ENCODE data around the gene PAX2. TPM values are rescaled to one million over a fixed set of nuclear protein-coding genes. Genes with fewer than 3 reads are reported as not detected.

The PAX2 gene
- total RNA-seq, 2 experiments from 2014 or later = not detected

DNA sequence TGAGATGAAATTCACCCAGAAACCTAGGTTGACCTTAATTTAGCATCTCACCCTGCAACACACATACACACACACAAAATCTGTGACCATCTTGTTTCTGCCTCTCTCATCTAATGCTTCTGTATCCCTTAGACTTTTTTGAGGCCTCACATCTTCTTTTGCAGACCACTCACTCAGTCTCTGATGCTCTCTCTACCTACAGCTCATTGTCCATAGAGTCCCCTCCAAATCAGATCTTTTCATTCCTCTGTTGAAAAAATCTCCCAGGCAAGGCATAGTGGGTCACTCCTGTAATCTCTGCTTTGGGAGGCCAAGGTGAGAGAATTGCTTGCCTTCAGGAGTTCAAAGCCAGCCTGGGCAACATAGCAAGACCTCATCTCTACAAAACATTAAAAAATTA is 17.6 kb upstream of the PAX2 start:
- intact Hi-C loops (cut with micrococcal nuclease) = loop anchor here (2.0 kb wide), 1 partner anchor 31 kb away; no protein-coding TSS in a partner anchor
- Mint-ChIP-seq H3K4me3 (no peak overlapping the region), H3K9me3 (no peaks in the 10 kb centered on the region)

DNA sequence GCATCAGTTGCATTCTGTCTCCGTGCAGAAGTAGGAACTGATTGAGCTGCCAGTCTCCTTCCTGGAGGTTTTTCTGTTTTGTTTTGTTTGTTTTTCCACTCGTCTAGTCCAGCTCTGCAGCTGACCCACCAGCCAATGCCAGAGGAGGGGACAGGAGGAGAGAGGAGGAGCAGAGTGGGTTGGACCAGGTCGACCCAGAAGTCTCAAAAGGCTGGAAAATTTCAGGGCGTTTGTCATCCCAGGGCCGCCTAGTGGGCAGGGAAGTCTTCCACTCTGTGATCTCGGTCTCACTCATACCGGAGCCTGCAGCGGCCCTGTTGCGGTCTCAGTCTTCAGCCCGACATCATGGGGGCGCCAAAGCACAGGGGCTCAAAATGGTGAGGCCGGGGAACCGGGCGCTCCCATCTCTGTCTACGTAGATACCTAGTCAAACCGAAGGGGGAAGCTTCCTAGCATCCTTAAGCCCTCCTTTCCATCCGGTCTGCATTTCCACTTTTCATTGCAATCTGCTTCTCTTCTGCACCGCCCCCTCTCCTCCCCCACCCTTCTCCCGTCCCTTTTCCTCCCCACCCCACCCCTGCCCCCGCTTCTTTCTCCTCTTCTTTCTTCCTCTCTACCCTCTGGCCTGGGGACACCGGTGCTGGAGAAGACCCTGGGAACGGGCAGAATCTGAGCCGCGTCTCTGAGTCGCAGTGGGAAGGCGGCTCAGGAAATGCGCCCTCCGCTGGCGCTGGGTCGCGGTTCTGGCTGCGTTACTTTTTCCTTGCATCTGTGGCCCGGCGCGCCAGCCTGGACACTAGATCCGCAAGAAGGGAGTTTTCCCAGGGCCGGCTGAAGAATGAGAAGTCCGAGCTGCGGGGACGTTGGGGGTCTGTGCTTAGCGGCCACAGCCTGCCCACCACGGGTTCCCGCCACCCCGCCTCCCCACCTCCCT is 16.2 kb upstream of the PAX2 start:
- intact Hi-C loops (cut with micrococcal nuclease) = loop anchor here (1.0 to 2.0 kb wide), 2 partner anchors 32 to 143 kb away; no protein-coding TSS in a partner anchor
- CTCF ChIA-PET = interaction anchor here (1.0 to 7.0 kb wide), 6 partner anchors 13 to 161 kb away, joined by 3 to 46 read pairs (median 4); no protein-coding TSS in a partner anchor
- Mint-ChIP-seq H3K9me3 (no peaks in the 10 kb centered on the region), H3K27me3 (ENCODE audit: low read depth) (peaks cover 80% of the 10 kb centered on the region), H3K4me3 (peak overlapping the region; percentile 22), H3K27ac (no peak overlapping the region), H3K4me1 (ENCODE audit: low read depth) (peaks cover 21% of the 10 kb centered on the region), H3K36me3 (ENCODE audit: low read depth) (no peaks in the 10 kb centered on the region)
- peak; percentile 65 for DNase-seq

More for the DNA sequence above, 17.6 kb upstream of the PAX2 start:
- H3K27ac Mint-ChIP-seq = no peak overlapping the region
- H3K4me1 Mint-ChIP-seq (ENCODE audit: low read depth) = peaks cover 23% of the 10 kb centered on the region
- no peak for DNase-seq
- H3K36me3 Mint-ChIP-seq (ENCODE audit: low read depth) = no peaks in the 10 kb centered on the region
- CTCF ChIA-PET = interaction anchor here (1.0 to 7.0 kb wide), 3 partner anchors 15 to 160 kb away, joined by 3 to 46 read pairs (median 5); no protein-coding TSS in a partner anchor
- H3K27me3 Mint-ChIP-seq (ENCODE audit: low read depth) = peaks cover 78% of the 10 kb centered on the region

GRCh38 chr10:100729862-100730724 is 15.3 kb upstream of the PAX2 start:
- peaks cover 30% of the 10 kb centered on the region for H3K4me1 Mint-ChIP-seq (ENCODE audit: low read depth)
- CTCF ChIA-PET = interaction anchor here (1.3 to 1.4 kb wide), 3 partner anchors 19 to 122 kb away, joined by 3 to 4 read pairs (median 3); no protein-coding TSS in a partner anchor
- no peak overlapping the region for H3K27ac Mint-ChIP-seq
- H3K9me3 Mint-ChIP-seq = no peaks in the 10 kb centered on the region
- DNase-seq = no peak
- H3K4me3 Mint-ChIP-seq = peak overlapping the region; percentile 25
- intact Hi-C loops (cut with micrococcal nuclease) = loop anchor here (1.0 to 2.0 kb wide), 2 partner anchors 33 to 142 kb away; no protein-coding TSS in a partner anchor
- H3K36me3 Mint-ChIP-seq (ENCODE audit: low read depth) = no peaks in the 10 kb centered on the region
- H3K27me3 Mint-ChIP-seq (ENCODE audit: low read depth) = peaks cover 85% of the 10 kb centered on the region

GRCh38 chr10:100730725-100731406 is 14.5 kb upstream of the PAX2 start:
- DNase-seq = peak; percentile 71
- no peaks in the 10 kb centered on the region for H3K36me3 Mint-ChIP-seq (ENCODE audit: low read depth)
- H3K4me1 Mint-ChIP-seq (ENCODE audit: low read depth) = peaks cover 32% of the 10 kb centered on the region
- CTCF ChIA-PET = interaction anchor here (1.4 kb wide), 1 partner anchor 12 kb away, joined by 3 read pairs; no protein-coding TSS in a partner anchor
- intact Hi-C loops (cut with micrococcal nuclease) = no loop called here
- H3K9me3 Mint-ChIP-seq = no peaks in the 10 kb centered on the region
- peaks cover 83% of the 10 kb centered on the region for H3K27me3 Mint-ChIP-seq (ENCODE audit: low read depth)
- H3K27ac Mint-ChIP-seq = no peak overlapping the region
- H3K4me3 Mint-ChIP-seq = no peak overlapping the region

DNA sequence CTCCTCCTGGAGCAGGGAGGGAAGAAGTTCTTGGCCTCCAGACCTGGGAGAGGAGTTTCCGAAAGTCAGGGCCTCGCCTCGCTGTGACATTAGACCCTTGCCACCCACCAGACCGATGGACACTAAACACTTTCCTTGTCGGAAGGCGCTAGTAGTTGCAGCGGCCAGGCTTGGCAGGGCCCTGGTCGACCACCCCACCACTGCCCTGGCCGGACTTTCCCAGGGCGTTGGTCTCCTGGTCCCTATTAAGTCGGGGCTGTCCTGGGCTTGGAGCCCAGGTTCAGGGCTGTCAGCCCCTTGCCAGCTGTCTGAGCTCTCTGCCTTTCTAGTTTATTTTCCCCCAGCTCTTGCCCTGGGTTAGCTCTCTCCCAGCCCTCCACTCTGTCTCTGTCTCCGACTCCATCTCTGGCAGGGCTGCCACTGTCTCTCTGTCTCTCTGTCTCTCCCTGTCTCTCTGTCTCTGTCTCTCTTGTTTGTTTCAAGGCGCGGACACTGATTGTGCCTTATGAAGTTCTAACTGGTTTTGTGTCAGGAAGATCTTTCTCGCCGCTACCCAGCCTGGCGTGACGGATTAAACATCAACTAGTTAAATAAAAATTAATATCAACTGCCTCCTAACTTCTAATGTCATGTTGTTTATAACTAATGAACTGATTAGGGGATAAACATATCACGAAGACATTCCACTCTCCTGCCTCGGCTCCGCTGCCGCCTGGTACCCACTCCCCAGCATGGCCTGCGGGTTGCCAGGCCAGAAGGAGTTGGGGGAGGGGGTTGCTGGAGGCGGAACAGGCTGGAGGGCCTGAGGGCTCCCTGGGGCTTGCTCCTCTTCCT is 13.8 kb upstream of the PAX2 start:
- peaks cover 82% of the 10 kb centered on the region for H3K27me3 Mint-ChIP-seq (ENCODE audit: low read depth)
- no peak overlapping the region for H3K27ac Mint-ChIP-seq
- H3K36me3 Mint-ChIP-seq (ENCODE audit: low read depth) = no peaks in the 10 kb centered on the region
- intact Hi-C loops (cut with micrococcal nuclease) = no loop called here
- CTCF ChIA-PET = interaction anchor here (1.4 kb wide), 1 partner anchor 12 kb away, joined by 3 read pairs; no protein-coding TSS in a partner anchor
- H3K4me3 Mint-ChIP-seq = no peak overlapping the region
- no peaks in the 10 kb centered on the region for H3K9me3 Mint-ChIP-seq
- DNase-seq = no peak
- peaks cover 33% of the 10 kb centered on the region for H3K4me1 Mint-ChIP-seq (ENCODE audit: low read depth)

- H3K36me3 Mint-ChIP-seq (ENCODE audit: low read depth) = no peaks in the 10 kb centered on the region
- H3K4me1 Mint-ChIP-seq (ENCODE audit: low read depth) = peaks cover 33% of the 10 kb centered on the region
- DNase-seq = no peak
- H3K4me3 Mint-ChIP-seq = no peak overlapping the region
- peaks cover 84% of the 10 kb centered on the region for H3K27me3 Mint-ChIP-seq (ENCODE audit: low read depth)
- intact Hi-C loops (cut with micrococcal nuclease) = no loop called here
- no peak overlapping the region for H3K27ac Mint-ChIP-seq
- H3K9me3 Mint-ChIP-seq = no peaks in the 10 kb centered on the region
- CTCF ChIA-PET = no interaction called here
Measured at GRCh38 chr10:100732241-100732596, 13.2 kb upstream of the PAX2 start.

DNA sequence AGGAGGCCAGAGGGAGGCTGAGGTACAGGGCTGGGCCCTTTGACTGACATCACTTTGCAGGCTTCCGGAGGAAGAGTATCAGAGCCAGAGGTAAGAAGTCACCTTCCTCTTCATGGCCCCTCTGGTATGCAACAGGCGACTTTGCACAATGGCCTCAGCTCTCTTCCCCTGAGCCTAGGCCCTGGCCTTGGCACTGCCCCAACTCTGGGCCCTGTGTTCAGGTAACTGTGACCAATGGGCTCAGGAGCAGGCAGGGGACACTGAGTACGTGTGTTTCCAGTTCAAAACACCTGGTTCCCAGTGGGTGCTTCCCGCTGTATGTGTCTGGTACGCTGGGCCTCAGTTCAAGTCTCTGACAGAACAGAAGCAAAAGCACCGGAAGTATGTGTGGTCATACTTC is 12.1 kb upstream of the PAX2 start:
- no peak for DNase-seq
- Mint-ChIP-seq H3K9me3 (no peaks in the 10 kb centered on the region), H3K27me3 (ENCODE audit: low read depth) (peaks cover 85% of the 10 kb centered on the region), H3K4me1 (ENCODE audit: low read depth) (peaks cover 37% of the 10 kb centered on the region), H3K4me3 (no peak overlapping the region), H3K36me3 (ENCODE audit: low read depth) (no peaks in the 10 kb centered on the region), H3K27ac (no peak overlapping the region)
- CTCF ChIA-PET = interaction anchor here (1.0 kb wide), 1 partner anchor 10 kb away, joined by 5 read pairs; no protein-coding TSS in a partner anchor
- intact Hi-C loops (cut with micrococcal nuclease) = no loop called here

- peaks cover 35% of the 10 kb centered on the region for H3K4me1 Mint-ChIP-seq (ENCODE audit: low read depth)
- no peak overlapping the region for H3K4me3 Mint-ChIP-seq
- H3K36me3 Mint-ChIP-seq (ENCODE audit: low read depth) = no peaks in the 10 kb centered on the region
- no peak overlapping the region for H3K27ac Mint-ChIP-seq
- intact Hi-C loops (cut with micrococcal nuclease) = no loop called here
- DNase-seq = no peak
- CTCF ChIA-PET = interaction anchor here (1.4 kb wide), 1 partner anchor 9 kb away, joined by 4 read pairs; no protein-coding TSS in a partner anchor
- H3K27me3 Mint-ChIP-seq (ENCODE audit: low read depth) = peaks cover 84% of the 10 kb centered on the region
- no peaks in the 10 kb centered on the region for H3K9me3 Mint-ChIP-seq
Measured at GRCh38 chr10:100734295-100735086, 10.9 kb upstream of the PAX2 start.

DNA sequence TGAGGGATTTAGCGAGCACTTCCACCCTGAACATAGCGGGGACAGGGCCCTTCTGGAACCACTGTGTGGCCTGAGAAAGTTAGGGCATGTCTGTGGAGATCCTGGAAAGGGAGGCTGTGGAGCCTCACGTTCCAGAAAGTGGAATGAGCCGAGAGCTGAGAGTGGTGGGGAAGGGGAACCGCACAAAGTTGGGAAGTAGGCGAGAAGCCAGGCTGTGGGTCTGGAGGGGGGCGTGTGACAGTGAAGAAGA is 10.4 kb upstream of the PAX2 start:
- no peak for DNase-seq
- no peaks in the 10 kb centered on the region for H3K36me3 Mint-ChIP-seq (ENCODE audit: low read depth)
- H3K27me3 Mint-ChIP-seq (ENCODE audit: low read depth) = peaks cover 85% of the 10 kb centered on the region
- H3K9me3 Mint-ChIP-seq = no peaks in the 10 kb centered on the region
- intact Hi-C loops (cut with micrococcal nuclease) = no loop called here
- CTCF ChIA-PET = interaction anchor here (1.4 kb wide), 1 partner anchor 8 kb away, joined by 4 read pairs; no protein-coding TSS in a partner anchor
- peaks cover 33% of the 10 kb centered on the region for H3K4me1 Mint-ChIP-seq (ENCODE audit: low read depth)
- no peak overlapping the region for H3K27ac Mint-ChIP-seq
- H3K4me3 Mint-ChIP-seq = no peak overlapping the region

GRCh38 chr10:100735337-100736143 is 9.8 kb upstream of the PAX2 start:
- no peaks in the 10 kb centered on the region for H3K36me3 Mint-ChIP-seq (ENCODE audit: low read depth)
- H3K4me1 Mint-ChIP-seq (ENCODE audit: low read depth) = peaks cover 30% of the 10 kb centered on the region
- H3K9me3 Mint-ChIP-seq = no peaks in the 10 kb centered on the region
- DNase-seq = no peak
- intact Hi-C loops (cut with micrococcal nuclease) = no loop called here
- CTCF ChIA-PET = no interaction called here
- H3K27me3 Mint-ChIP-seq (ENCODE audit: low read depth) = peaks cover 86% of the 10 kb centered on the region
- H3K4me3 Mint-ChIP-seq = no peak overlapping the region
- no peak overlapping the region for H3K27ac Mint-ChIP-seq
